CD4-positive, alpha-beta T cell (primary cell): ENCODE measurements around the gene VPS9D1. TPM values are rescaled to one million over a fixed set of nuclear protein-coding genes. Genes with fewer than 3 reads are reported as not detected.

Experiments
- ATAC-seq: fragments of 200-7000 bp; cut with Tn5 transposase; one replicate; pipeline ENCODE4 v1.10.0; 2022; ENCODE audit warnings: mild to moderate bottlenecking; ENCODE audit not compliant: poor library complexity
- CTCF ChIA-PET: fragments of 350-600 bp; sonication (Branson Sonifier 250); formaldehyde crosslinking; loops from one replicate; lab custom pipeline; 2021; ENCODE audit warnings: antibody characterized with exemption, inconsistent platforms; lab: Charles Lee
- POLR2A ChIA-PET: fragments of 350-600 bp; sonication (Branson Sonifier 250); formaldehyde crosslinking; loops from one replicate; lab custom pipeline; 2021; ENCODE audit warnings: antibody characterized with exemption, inconsistent platforms; lab: Charles Lee
- DNase-seq, 14 experiments: peaks; one replicate each; pipeline ENCODE4 v3.0.0-alpha.2; 2013 to 2020; ENCODE audit warnings: mixed read lengths in 2 of 14
- H3K27ac ChIP-seq, 2 donors: one replicate each; pipeline versions ENCODE4 v1.5.1 to v1.7.0; 2013; ENCODE audit warnings: low read length in 2 of 2, low read depth in 1 of 2, mild to moderate bottlenecking in 1 of 2
- H3K27me3 ChIP-seq, 2 experiments: 1 replicate in 1 of 2; 2 replicates in 1 of 2; pipeline versions ENCODE4 v1.6.1 to v1.7.0; 2013; ENCODE audit warnings: low read length in 2 of 2, control low read depth in 1 of 2, mild to moderate bottlenecking in 1 of 2, moderate library complexity in 1 of 2; ENCODE audit not compliant: insufficient read depth in 2 of 2, control insufficient read depth in 1 of 2
- H3K36me3 ChIP-seq: one replicate; pipeline ENCODE4 v1.6.1; 2013; ENCODE audit warnings: low read length, control low read depth; ENCODE audit not compliant: insufficient read depth
- H3K4me1 ChIP-seq: one replicate; pipeline ENCODE4 v1.6.1; 2013; ENCODE audit warnings: low read length, control low read depth; ENCODE audit not compliant: insufficient read depth
- H3K4me3 ChIP-seq: one replicate; pipeline ENCODE4 v1.5.1; 2013; ENCODE audit warnings: mild to moderate bottlenecking, low read length, moderate library complexity
- H3K9me3 ChIP-seq, 2 experiments: 1 replicate in 1 of 2; 2 replicates in 1 of 2; pipeline versions ENCODE4 v1.6.1 to v1.7.0; 2013; ENCODE audit warnings: low read length in 2 of 2, mild to moderate bottlenecking in 2 of 2, control low read depth in 1 of 2, moderate library complexity in 1 of 2; ENCODE audit not compliant: control insufficient read depth in 1 of 2, insufficient read depth in 1 of 2
- H3K27ac Mint-ChIP-seq: one replicate; pipeline ENCODE4 v1.8.0; 2020; ENCODE audit warnings: mixed read lengths
- H3K27me3 Mint-ChIP-seq: one replicate; pipeline ENCODE4 v1.8.0; 2021; ENCODE audit warnings: mixed read lengths
- H3K36me3 Mint-ChIP-seq: one replicate; pipeline ENCODE4 v1.8.0; 2021; ENCODE audit warnings: low read depth, mixed read lengths
- H3K4me1 Mint-ChIP-seq: one replicate; pipeline ENCODE4 v1.8.0; 2021; ENCODE audit warnings: low read depth, mixed read lengths
- H3K4me3 Mint-ChIP-seq: one replicate; pipeline ENCODE4 v1.8.0; 2020; ENCODE audit warnings: mild to moderate bottlenecking, mixed read lengths
- H3K9me3 Mint-ChIP-seq: one replicate; pipeline ENCODE4 v1.8.0; 2020; ENCODE audit warnings: mixed read lengths
- intact Hi-C, 2 experiments: fragments of 100-400 bp; cut with DNase I in 1 of 2; cut with micrococcal nuclease in 1 of 2; formaldehyde crosslinking; loops; one replicate each; pipeline versions ENCODE4 v1.15.1 to v1.9.0; 2023 to 2025; cut with DNase I, micrococcal nuclease
- total RNA-seq, 174 experiments: library from RNA in 2 of 174; stranded (reverse) in 2 of 174; gene quantifications; one replicate each; pipeline ENCODE4 v1.2.3 and lab custom pipeline; 2021 to 2026
- TF ChIP-seq, protein P1 (sequence below): fragments of 200-600 bp; IDR thresholded peaks from one replicate; pipeline ENCODE4 v1.8.0; 2022; ENCODE audit warnings: antibody characterized with exemption, mild to moderate bottlenecking

The VPS9D1 gene
- total RNA-seq, 2 experiments from 2014 or later = 18.5 to 21.8 TPM

DNA sequence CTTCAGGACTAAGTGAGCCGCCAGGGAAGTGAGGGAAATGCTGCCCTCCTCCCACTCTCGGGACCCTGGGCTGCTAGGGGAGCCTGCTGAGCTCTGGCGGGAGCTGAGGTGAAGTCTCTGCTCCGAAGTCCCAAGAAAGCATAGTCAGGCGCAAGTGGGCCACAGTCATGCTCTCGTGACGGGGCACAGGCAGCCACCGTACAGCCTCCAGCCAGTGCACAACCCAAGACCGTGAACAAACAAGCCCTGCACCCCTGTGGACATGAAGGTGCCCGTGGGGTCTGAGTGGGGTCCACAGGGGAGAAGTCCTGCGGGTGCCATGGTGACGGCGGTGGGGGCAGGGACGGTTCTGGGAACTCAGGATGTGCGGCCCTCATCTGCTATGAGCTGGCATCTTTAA lies 25.3 kb upstream of the VPS9D1 start:
- POLR2A ChIA-PET = interaction anchor here (0.8 to 1.2 kb wide), 2 partner anchors 15 to 23 kb away, joined by 3 read pairs; no protein-coding TSS in a partner anchor
- intact Hi-C loops = loop anchor here in 1 of 2 experiments (5.0 kb wide), 1 partner anchor 36 kb away; no protein-coding TSS in a partner anchor

DNA sequence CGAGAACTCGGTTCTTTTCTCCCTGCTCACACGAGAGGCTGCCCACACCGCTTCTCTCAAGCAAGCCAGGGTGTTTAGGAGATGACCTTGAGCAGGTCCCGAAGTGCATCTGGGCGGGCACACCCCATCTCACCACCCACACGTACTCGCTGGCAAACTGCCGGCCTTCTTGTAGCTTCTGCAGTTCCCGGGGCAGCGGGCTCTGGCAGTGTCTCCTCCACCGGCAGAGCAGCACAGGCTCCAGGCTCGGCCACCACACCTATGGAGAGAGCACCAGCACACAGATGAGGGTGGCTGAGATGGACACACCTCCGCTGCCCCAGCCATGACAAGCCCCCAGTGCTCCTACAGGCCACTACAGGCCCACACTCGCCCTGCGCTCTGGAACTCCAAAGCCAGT lies 24.1 kb upstream of the VPS9D1 start:
- Histone ChIP-seq H3K27ac (no peak overlapping the region), H3K4me3 (no peak overlapping the region), H3K27me3 (no peaks in the 10 kb centered on the region), H3K4me1 (peaks cover 47% of the 10 kb centered on the region), H3K36me3 (peaks cover 31% of the 10 kb centered on the region), H3K9me3 (no peaks in the 10 kb centered on the region)
- DNase-seq (no peak), ATAC-seq (no peak)
- H3K36me3 Mint-ChIP-seq = peaks cover 24% of the 10 kb centered on the region
- TF ChIP-seq, protein P1, sequence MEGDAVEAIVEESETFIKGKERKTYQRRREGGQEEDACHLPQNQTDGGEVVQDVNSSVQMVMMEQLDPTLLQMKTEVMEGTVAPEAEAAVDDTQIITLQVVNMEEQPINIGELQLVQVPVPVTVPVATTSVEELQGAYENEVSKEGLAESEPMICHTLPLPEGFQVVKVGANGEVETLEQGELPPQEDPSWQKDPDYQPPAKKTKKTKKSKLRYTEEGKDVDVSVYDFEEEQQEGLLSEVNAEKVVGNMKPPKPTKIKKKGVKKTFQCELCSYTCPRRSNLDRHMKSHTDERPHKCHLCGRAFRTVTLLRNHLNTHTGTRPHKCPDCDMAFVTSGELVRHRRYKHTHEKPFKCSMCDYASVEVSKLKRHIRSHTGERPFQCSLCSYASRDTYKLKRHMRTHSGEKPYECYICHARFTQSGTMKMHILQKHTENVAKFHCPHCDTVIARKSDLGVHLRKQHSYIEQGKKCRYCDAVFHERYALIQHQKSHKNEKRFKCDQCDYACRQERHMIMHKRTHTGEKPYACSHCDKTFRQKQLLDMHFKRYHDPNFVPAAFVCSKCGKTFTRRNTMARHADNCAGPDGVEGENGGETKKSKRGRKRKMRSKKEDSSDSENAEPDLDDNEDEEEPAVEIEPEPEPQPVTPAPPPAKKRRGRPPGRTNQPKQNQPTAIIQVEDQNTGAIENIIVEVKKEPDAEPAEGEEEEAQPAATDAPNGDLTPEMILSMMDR = no peak
- ChIA-PET POLR2A (interaction anchor here (1.5 to 6.9 kb wide), 2 partner anchors 21 to 39 kb away, joined by 4 to 63 read pairs; no protein-coding TSS in a partner anchor), CTCF (interaction anchor here (1.0 to 1.7 kb wide), 2 partner anchors 16 to 18 kb away, joined by 4 to 5 read pairs; no protein-coding TSS in a partner anchor)
- intact Hi-C loops = loop anchor here in 1 of 2 experiments (5.0 kb wide), 1 partner anchor 37 kb away; no protein-coding TSS in a partner anchor
- H3K27me3 Mint-ChIP-seq = no peaks in the 10 kb centered on the region
- peaks cover 15% of the 10 kb centered on the region for H3K4me1 Mint-ChIP-seq
- H3K4me3 Mint-ChIP-seq = no peak overlapping the region
- H3K27ac Mint-ChIP-seq = peak overlapping the region; percentile 14
- no peaks in the 10 kb centered on the region for H3K9me3 Mint-ChIP-seq

More for the DNA sequence above, 25.3 kb upstream of the VPS9D1 start:
- ATAC-seq = no peak
- Mint-ChIP-seq H3K27me3 (no peaks in the 10 kb centered on the region), H3K36me3 (peaks cover 11% of the 10 kb centered on the region), H3K27ac (peak overlapping the region; percentile 51), H3K4me1 (peaks cover 16% of the 10 kb centered on the region), H3K4me3 (no peak overlapping the region), H3K9me3 (no peaks in the 10 kb centered on the region)
- no peak for DNase-seq
- H3K4me3 ChIP-seq = no peak overlapping the region
- CTCF ChIA-PET = no interaction called here
- H3K4me1 ChIP-seq = peaks cover 48% of the 10 kb centered on the region
- no peak overlapping the region for H3K27ac ChIP-seq
- peaks cover 23% of the 10 kb centered on the region for H3K36me3 ChIP-seq
- H3K9me3 ChIP-seq = no peaks in the 10 kb centered on the region
- no peaks in the 10 kb centered on the region for H3K27me3 ChIP-seq
- TF ChIP-seq, protein P1 = no peak

DNA sequence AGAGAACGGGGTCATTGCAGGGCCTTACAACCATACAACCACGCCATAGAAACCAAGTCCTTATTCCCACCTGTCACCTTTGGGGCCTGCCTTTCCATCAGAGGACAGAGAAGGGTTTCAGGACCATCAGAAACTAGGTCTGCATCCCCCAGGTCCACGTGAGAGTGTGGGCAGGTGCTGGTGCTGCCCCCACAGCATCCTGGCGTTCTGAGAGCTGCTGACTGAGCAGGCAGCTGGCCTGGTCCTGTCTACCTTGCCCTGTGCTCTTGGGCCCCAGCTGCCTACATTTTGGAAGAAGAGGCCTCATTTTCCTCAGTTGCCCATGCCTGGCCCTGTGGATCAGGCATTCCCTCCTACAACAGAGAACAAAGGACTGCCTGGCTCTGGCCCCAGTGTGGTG lies 22.2 kb upstream of the VPS9D1 start:
- H3K27ac ChIP-seq = peak overlapping the region in 1 of 2 donors; percentile 25
- POLR2A ChIA-PET = interaction anchor here (0.6 to 6.9 kb wide), 6 partner anchors 12 to 121 kb away, joined by 3 to 63 read pairs (median 8); no protein-coding TSS in a partner anchor
- no peak for ATAC-seq

More for the DNA sequence above, 22.2 kb upstream of the VPS9D1 start:
- Mint-ChIP-seq H3K36me3 (peaks cover 42% of the 10 kb centered on the region), H3K27ac (peak overlapping the region; percentile 78), H3K27me3 (no peaks in the 10 kb centered on the region), H3K4me3 (no peak overlapping the region), H3K9me3 (no peaks in the 10 kb centered on the region), H3K4me1 (peaks cover 23% of the 10 kb centered on the region)
- TF ChIP-seq, protein P1 = no peak
- intact Hi-C loops = no loop called here
- DNase-seq = no peak
- H3K9me3 ChIP-seq = no peaks in the 10 kb centered on the region
- no peak overlapping the region for H3K4me3 ChIP-seq
- CTCF ChIA-PET = interaction anchor here (0.7 to 1.7 kb wide), 2 partner anchors 18 to 48 kb away, joined by 4 read pairs; no protein-coding TSS in a partner anchor
- no peaks in the 10 kb centered on the region for H3K27me3 ChIP-seq
- H3K36me3 ChIP-seq = peaks cover 45% of the 10 kb centered on the region
- peaks cover 57% of the 10 kb centered on the region for H3K4me1 ChIP-seq
